WTC11 (cell line): ENCODE data around the gene ST6GALNAC3. TPM values are rescaled to one million over a fixed set of nuclear protein-coding genes. Genes with fewer than 3 reads are reported as not detected.

Experiments
- ATAC-seq: fragments of 200-7000 bp; cut with Tn5 transposase; 2 replicates; pipeline ENCODE4 v1.10.0; 2021; ENCODE audit warnings: mild to moderate bottlenecking, moderate library complexity
- CTCF ChIA-PET: fragments of 300-600 bp; sonication (Branson Sonifier 250); formaldehyde crosslinking; loops from one replicate; lab custom pipeline; 2021; ENCODE audit warnings: antibody characterized with exemption; lab: Charles Lee
- POLR2A ChIA-PET: fragments of 350-600 bp; sonication (Branson Sonifier 250); formaldehyde crosslinking; loops from one replicate; lab custom pipeline; 2021; ENCODE audit warnings: antibody characterized with exemption; lab: Charles Lee
- DNase-seq: peaks from one replicate; pipeline ENCODE4 v3.0.0; 2021; ENCODE audit warnings: low spot score
- H3K27ac Mint-ChIP-seq: 2 replicates; pipeline ENCODE4 v1.8.0; 2021; ENCODE audit warnings: mixed read lengths
- H3K27me3 Mint-ChIP-seq: 2 replicates; pipeline ENCODE4 v1.8.0; 2021; ENCODE audit warnings: low read depth, mild to moderate bottlenecking, moderate library complexity, mixed read lengths
- H3K36me3 Mint-ChIP-seq: 2 replicates; pipeline ENCODE4 v1.8.0; 2021; ENCODE audit warnings: mixed read lengths
- H3K4me1 Mint-ChIP-seq: 2 replicates; pipeline ENCODE4 v1.8.0; 2022; ENCODE audit warnings: mixed read lengths
- H3K4me3 Mint-ChIP-seq: 2 replicates; pipeline ENCODE4 v1.8.0; 2021; ENCODE audit warnings: mild to moderate bottlenecking, moderate library complexity, mixed read lengths
- H3K9me3 Mint-ChIP-seq: 2 replicates; pipeline ENCODE4 v1.8.0; 2021; ENCODE audit warnings: mixed read lengths
- ATF1 ChIP-seq: sonication (generic); formaldehyde crosslinking; IDR thresholded peaks from 2 replicates; pipeline ENCODE4 v1.8.1; 2023; ENCODE audit warnings: mild to moderate bottlenecking, moderate library complexity, missing genetic modification reagents
- ELF4 ChIP-seq: sonication (generic); formaldehyde crosslinking; IDR thresholded peaks from 2 replicates; pipeline ENCODE4 v1.8.1; 2022; ENCODE audit warnings: low read depth, mild to moderate bottlenecking, moderate library complexity, missing genetic modification reagents
- ESRRA ChIP-seq: sonication (generic); formaldehyde crosslinking; IDR thresholded peaks from 2 replicates; pipeline ENCODE4 v1.8.1; 2022; ENCODE audit warnings: mild to moderate bottlenecking, missing genetic modification reagents, borderline replicate concordance
- FOXK1 ChIP-seq: sonication (generic); formaldehyde crosslinking; IDR thresholded peaks from 2 replicates; pipeline ENCODE4 v1.8.0; 2022; ENCODE audit warnings: mild to moderate bottlenecking, moderate library complexity, missing genetic modification reagents
- FOXP4 ChIP-seq: sonication (generic); formaldehyde crosslinking; IDR thresholded peaks from 2 replicates; pipeline ENCODE4 v1.8.0; 2022; ENCODE audit warnings: mild to moderate bottlenecking, missing genetic modification reagents
- GABPB1 ChIP-seq: sonication (generic); formaldehyde crosslinking; IDR thresholded peaks from 2 replicates; pipeline ENCODE4 v1.8.1; 2023; ENCODE audit warnings: mild to moderate bottlenecking, missing genetic modification reagents
- GTF2I ChIP-seq: fragments of 250-450 bp; sonication (Bioruptor Pico); conservative IDR thresholded peaks from 2 replicates; pipeline ENCODE4 v1.4.0; 2021; ENCODE audit warnings: mild to moderate bottlenecking
- HMGA2 ChIP-seq: fragments of 250-450 bp; sonication (Bioruptor Pico); IDR thresholded peaks from 2 replicates; pipeline ENCODE4 v1.4.0; 2021; ENCODE audit warnings: mild to moderate bottlenecking, moderate library complexity
- IRF1 ChIP-seq: sonication (generic); formaldehyde crosslinking; IDR thresholded peaks from 2 replicates; pipeline ENCODE4 v1.8.0; 2023; ENCODE audit warnings: missing genetic modification reagents
- JUN ChIP-seq: sonication (generic); formaldehyde crosslinking; IDR thresholded peaks from 2 replicates; pipeline ENCODE4 v1.8.0; 2023; ENCODE audit warnings: mild to moderate bottlenecking, missing genetic modification reagents
- NFE2L1 ChIP-seq: sonication (generic); formaldehyde crosslinking; IDR thresholded peaks from 2 replicates; pipeline ENCODE4 v1.8.1; 2023; ENCODE audit warnings: missing genetic modification reagents
- NFYB ChIP-seq: sonication (generic); formaldehyde crosslinking; conservative IDR thresholded peaks from 2 replicates; pipeline ENCODE4 v1.8.0; 2022; ENCODE audit warnings: low read depth, missing genetic modification reagents
- NR2C2 ChIP-seq: sonication (generic); formaldehyde crosslinking; IDR thresholded peaks from 2 replicates; pipeline ENCODE4 v1.8.0; 2022; ENCODE audit warnings: mild to moderate bottlenecking, missing genetic modification reagents
- SMAD3 ChIP-seq: sonication (generic); formaldehyde crosslinking; IDR thresholded peaks from 2 replicates; pipeline ENCODE4 v1.8.0; 2022; ENCODE audit warnings: missing genetic modification reagents, mild to moderate bottlenecking, borderline replicate concordance
- SMAD4 ChIP-seq: sonication (generic); formaldehyde crosslinking; IDR thresholded peaks from 2 replicates; pipeline ENCODE4 v1.8.0; 2022; ENCODE audit warnings: mild to moderate bottlenecking, missing genetic modification reagents
- SP1 ChIP-seq: sonication (generic); formaldehyde crosslinking; conservative IDR thresholded peaks from 2 replicates; pipeline ENCODE4 v1.8.1; 2022; ENCODE audit warnings: missing genetic modification reagents
- TCF7 ChIP-seq: sonication (generic); formaldehyde crosslinking; IDR thresholded peaks from 2 replicates; pipeline ENCODE4 v1.8.0; 2022; ENCODE audit warnings: mild to moderate bottlenecking, low read depth, missing genetic modification reagents, moderate library complexity
- TEAD1 ChIP-seq: sonication (generic); formaldehyde crosslinking; IDR thresholded peaks from 2 replicates; pipeline ENCODE4 v1.8.0; 2022; ENCODE audit warnings: mild to moderate bottlenecking, missing genetic modification reagents
- ZBTB43 ChIP-seq: sonication (generic); formaldehyde crosslinking; IDR thresholded peaks from 2 replicates; pipeline ENCODE4 v1.8.1; 2023; ENCODE audit warnings: mild to moderate bottlenecking, missing genetic modification reagents
- ZNF121 ChIP-seq: sonication (generic); formaldehyde crosslinking; IDR thresholded peaks from 2 replicates; pipeline ENCODE4 v1.8.0; 2023; ENCODE audit warnings: missing genetic modification reagents
- ZNF425 ChIP-seq: fragments of 250-450 bp; sonication (Bioruptor Pico); conservative IDR thresholded peaks from 2 replicates; pipeline ENCODE4 v1.9.0; 2021; ENCODE audit warnings: mild to moderate bottlenecking
- total RNA-seq: library from RNA; stranded (reverse); gene quantifications from 3 replicates; pipeline ENCODE4 v1.2.3, GENCODE V29; 2021

The ST6GALNAC3 gene
- total RNA-seq, 1 experiment from 2014 or later, result 11.9 TPM

GRCh38 chr1:76674689-76675210 lies 600.2 kb downstream of the ST6GALNAC3 start (continued):
- no peak for TF ChIP-seq ZNF425 (CRISPR knock-in tag)
- TF ChIP-seq GABPB1, result no peak
- no peak for TF ChIP-seq NR2C2 (CRISPR knock-in tag)
- no peak for TF ChIP-seq ZBTB43 (CRISPR knock-in tag)
- TF ChIP-seq ATF1 (CRISPR knock-in tag), result no peak
- TF ChIP-seq TEAD1 (CRISPR knock-in tag), result no peak
- TF ChIP-seq FOXK1 (CRISPR knock-in tag), result no peak
- no peak for TF ChIP-seq ESRRA (CRISPR knock-in tag)
- no peak for TF ChIP-seq HMGA2

- no peak for TF ChIP-seq SMAD4 (CRISPR knock-in tag)
- no peak for TF ChIP-seq JUN (CRISPR knock-in tag)
- TF ChIP-seq FOXP4 (CRISPR knock-in tag), result no peak
- ATAC-seq (no peak), DNase-seq (no peak)
- Mint-ChIP-seq H3K27ac (no peak overlapping the region), H3K27me3 (no peaks in the 10 kb centered on the region), H3K4me1 (no peaks in the 10 kb centered on the region), H3K36me3 (no peaks in the 10 kb centered on the region), H3K4me3 (no peak overlapping the region), H3K9me3 (no peaks in the 10 kb centered on the region)
- CTCF ChIA-PET, result no interaction called here
- POLR2A ChIA-PET, result no interaction called here
Measured at GRCh38 chr1:76677416-76678405, 603.2 kb downstream of the ST6GALNAC3 start.

- no peaks in the 10 kb centered on the region for H3K36me3 Mint-ChIP-seq
- H3K4me1 Mint-ChIP-seq, result no peaks in the 10 kb centered on the region
- ChIA-PET POLR2A (no interaction called here), CTCF (no interaction called here)
- no peak for DNase-seq
- H3K9me3 Mint-ChIP-seq, result no peaks in the 10 kb centered on the region
- TF ChIP-seq IRF1 (CRISPR knock-in tag) (no peak), GABPB1 (no peak), NFYB (CRISPR knock-in tag) (no peak), SMAD3 (CRISPR knock-in tag) (no peak), TCF7 (no peak), ELF4 (CRISPR knock-in tag) (no peak), GTF2I (CRISPR knock-in tag) (no peak), FOXK1 (CRISPR knock-in tag) (no peak), SP1 (CRISPR knock-in tag) (no peak), NFE2L1 (CRISPR knock-in tag) (no peak), ZNF121 (CRISPR knock-in tag) (no peak)
- H3K4me3 Mint-ChIP-seq, result no peak overlapping the region
- no peak overlapping the region for H3K27ac Mint-ChIP-seq
- ATAC-seq, result no peak
- H3K27me3 Mint-ChIP-seq, result no peaks in the 10 kb centered on the region
Measured at GRCh38 chr1:76679534-76680152, 605.1 kb downstream of the ST6GALNAC3 start.
